AG10803 (cell line): ENCODE results near the gene ZNF319.

Experiments used
- DNase-seq: peaks from one replicate; pipeline ENCODE4 v3.0.0; 2010; ENCODE audit warnings: low read depth
- H3K4me3 ChIP-seq: 2 replicates; pipeline ENCODE4 v1.5.1; 2011; ENCODE audit warnings: mild to moderate bottlenecking, low read length, control low read depth
- TF ChIP-seq, protein P1 (sequence below): conservative IDR thresholded peaks from 2 replicates; pipeline ENCODE4 v1.5.1; 2011; ENCODE audit warnings: mild to moderate bottlenecking, low read length, control low read depth, inconsistent platforms

Gene ZNF319

DNA sequence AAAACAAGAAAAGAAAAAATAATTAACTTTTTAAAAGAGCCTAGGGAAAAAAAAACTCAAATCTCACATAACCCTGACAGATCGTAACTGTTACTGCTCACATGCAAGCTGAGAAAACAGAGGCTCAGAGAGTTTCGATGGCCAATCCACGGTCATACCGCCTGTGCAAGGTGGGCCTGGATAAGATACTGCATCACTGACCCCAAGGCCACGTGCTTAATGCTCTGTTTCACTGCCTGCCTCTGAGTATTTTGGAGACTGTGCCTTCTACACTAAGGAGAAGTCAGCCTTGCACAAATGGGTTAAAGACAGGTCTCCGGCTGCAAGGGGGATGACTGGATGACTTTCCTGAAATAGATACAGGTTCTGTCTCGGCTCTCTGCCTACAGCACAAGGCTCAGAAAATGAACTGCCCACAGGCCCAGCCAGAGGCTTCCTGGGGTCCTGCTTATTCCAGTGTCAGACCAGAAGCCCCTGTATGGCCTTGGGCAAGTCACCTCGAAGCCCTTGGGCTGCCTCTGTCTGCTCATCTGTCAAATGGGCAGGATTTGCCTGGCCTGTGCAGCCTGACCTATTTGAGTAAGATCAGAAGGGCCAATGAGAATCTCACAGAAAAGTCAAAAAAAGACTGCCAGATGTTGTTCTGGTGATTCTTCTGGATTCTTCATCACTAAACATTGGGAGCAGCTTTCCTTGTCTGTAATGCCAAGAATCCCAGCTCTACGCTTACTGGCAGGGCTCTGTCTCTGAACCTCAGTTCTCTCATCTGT lies 55.3 kb downstream of the ZNF319 start:
- DNase-seq: no peak
- no peak overlapping the region for H3K4me3 ChIP-seq
- TF ChIP-seq, protein P1, sequence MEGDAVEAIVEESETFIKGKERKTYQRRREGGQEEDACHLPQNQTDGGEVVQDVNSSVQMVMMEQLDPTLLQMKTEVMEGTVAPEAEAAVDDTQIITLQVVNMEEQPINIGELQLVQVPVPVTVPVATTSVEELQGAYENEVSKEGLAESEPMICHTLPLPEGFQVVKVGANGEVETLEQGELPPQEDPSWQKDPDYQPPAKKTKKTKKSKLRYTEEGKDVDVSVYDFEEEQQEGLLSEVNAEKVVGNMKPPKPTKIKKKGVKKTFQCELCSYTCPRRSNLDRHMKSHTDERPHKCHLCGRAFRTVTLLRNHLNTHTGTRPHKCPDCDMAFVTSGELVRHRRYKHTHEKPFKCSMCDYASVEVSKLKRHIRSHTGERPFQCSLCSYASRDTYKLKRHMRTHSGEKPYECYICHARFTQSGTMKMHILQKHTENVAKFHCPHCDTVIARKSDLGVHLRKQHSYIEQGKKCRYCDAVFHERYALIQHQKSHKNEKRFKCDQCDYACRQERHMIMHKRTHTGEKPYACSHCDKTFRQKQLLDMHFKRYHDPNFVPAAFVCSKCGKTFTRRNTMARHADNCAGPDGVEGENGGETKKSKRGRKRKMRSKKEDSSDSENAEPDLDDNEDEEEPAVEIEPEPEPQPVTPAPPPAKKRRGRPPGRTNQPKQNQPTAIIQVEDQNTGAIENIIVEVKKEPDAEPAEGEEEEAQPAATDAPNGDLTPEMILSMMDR: no peak
